ENCODE measurements around the gene KLF3. TPM values are rescaled to one million over a fixed set of nuclear protein-coding genes. Genes with fewer than 3 reads are reported as not detected.
A peak's percentile ranks its signal among the peaks of the same experiment; 100 is the strongest.

The KLF3 gene
- total RNA-seq, 1 donor from 2014 or later = 16.5 TPM

GRCh38 chr4:38663090-38663800 lies 754 bp upstream of the KLF3 start:
- no peak for TF ChIP-seq CTCF (IDR thresholded peaks at IDR 0.05; ENCODE audit: borderline replicate concordance)
- Histone ChIP-seq H3K27ac (replicated peaks) (peak overlapping the region; percentile 100), H3K4me1 (peaks cover 49% of the 10 kb centered on the region), H3K9me3 (replicated peaks) (no peaks in the 10 kb centered on the region), H3K27me3 (ENCODE audit: low read depth) (no peaks in the 10 kb centered on the region), H3K4me3 (peak overlapping the region; percentile 74), H3K36me3 (no peaks in the 10 kb centered on the region)
- intact Hi-C loops (cut with micrococcal nuclease) = no loop called here
- DNase-seq = no peak

- H3K27ac ChIP-seq (replicated peaks) = peak overlapping the region; percentile 100
- H3K4me3 ChIP-seq = peak overlapping the region; percentile 74
- peaks cover 65% of the 10 kb centered on the region for H3K4me1 ChIP-seq
- DNase-seq = peak; percentile 64
- H3K9me3 ChIP-seq (replicated peaks) = no peaks in the 10 kb centered on the region
- H3K36me3 ChIP-seq = no peaks in the 10 kb centered on the region
- H3K27me3 ChIP-seq (ENCODE audit: low read depth) = no peaks in the 10 kb centered on the region
- no peak for TF ChIP-seq CTCF (IDR thresholded peaks at IDR 0.05; ENCODE audit: borderline replicate concordance)
- intact Hi-C loops (cut with micrococcal nuclease) = no loop called here
These were observed 855 bp downstream of the KLF3 start for GRCh38 chr4:38664706-38665401.

GRCh38 chr4:38665551-38666411 lies 1.8 kb downstream of the KLF3 start:
- H3K27me3 ChIP-seq (ENCODE audit: low read depth) = no peaks in the 10 kb centered on the region
- H3K27ac ChIP-seq (replicated peaks) = peak overlapping the region; percentile 100
- H3K4me1 ChIP-seq = peaks cover 74% of the 10 kb centered on the region
- H3K36me3 ChIP-seq = no peaks in the 10 kb centered on the region
- H3K9me3 ChIP-seq (replicated peaks) = no peaks in the 10 kb centered on the region
- H3K4me3 ChIP-seq = peak overlapping the region; percentile 74
- TF ChIP-seq CTCF (IDR thresholded peaks at IDR 0.05; ENCODE audit: borderline replicate concordance) = no peak
- no peak for DNase-seq
- intact Hi-C loops (cut with micrococcal nuclease) = no loop called here

- no peaks in the 10 kb centered on the region for H3K27me3 ChIP-seq (ENCODE audit: low read depth)
- H3K4me1 ChIP-seq = peaks cover 84% of the 10 kb centered on the region
- H3K4me3 ChIP-seq = peak overlapping the region; percentile 74
- H3K27ac ChIP-seq (replicated peaks) = peak overlapping the region; percentile 100
- H3K9me3 ChIP-seq (replicated peaks) = no peaks in the 10 kb centered on the region
- H3K36me3 ChIP-seq = no peaks in the 10 kb centered on the region
- DNase-seq = no peak
- intact Hi-C loops (cut with micrococcal nuclease) = no loop called here
- TF ChIP-seq CTCF (IDR thresholded peaks at IDR 0.05; ENCODE audit: borderline replicate concordance) = no peak
These were observed 2.7 kb downstream of the KLF3 start for GRCh38 chr4:38666766-38667084.

GRCh38 chr4:38667085-38667893 lies 3.3 kb downstream of the KLF3 start:
- peak; percentile 58 for DNase-seq
- no peaks in the 10 kb centered on the region for H3K27me3 ChIP-seq (ENCODE audit: low read depth)
- H3K4me3 ChIP-seq = peak overlapping the region; percentile 74
- no peak for TF ChIP-seq CTCF (IDR thresholded peaks at IDR 0.05; ENCODE audit: borderline replicate concordance)
- H3K27ac ChIP-seq (replicated peaks) = peak overlapping the region; percentile 100
- H3K36me3 ChIP-seq = no peaks in the 10 kb centered on the region
- H3K4me1 ChIP-seq = peaks cover 88% of the 10 kb centered on the region
- H3K9me3 ChIP-seq (replicated peaks) = no peaks in the 10 kb centered on the region
- intact Hi-C loops (cut with micrococcal nuclease) = no loop called here

Data from left ventricle myocardium inferior (tissue), 1 donor.